DND-41 (cell line): Measurements from ENCODE around the gene ANKS1A.

ENCODE experiments used
- ATAC-seq: fragments of 200-7000 bp; cut with Tn5 transposase; 3 replicates; pipeline ENCODE4 v1.9.1; 2021; ENCODE audit warnings: low read depth; ENCODE audit not compliant: insufficient read depth
- DNase-seq: peaks from one replicate; pipeline ENCODE4 v3.0.0-alpha.2; 2020
- H2AFZ ChIP-seq: 2 replicates; pipeline ENCODE4 v1.6.0; 2012; ENCODE audit warnings: low read depth, low read length
- H3K27ac ChIP-seq: 2 replicates; pipeline ENCODE4 v1.5.1; 2012; ENCODE audit warnings: low read length, inconsistent platforms
- H3K27me3 ChIP-seq: fragments of 200-600 bp; sonication (generic); 2 replicates; pipeline ENCODE4 v1.6.0; 2012; ENCODE audit warnings: low read length, mild to moderate bottlenecking, inconsistent platforms; ENCODE audit not compliant: insufficient read depth, poor library complexity
- H3K36me3 ChIP-seq: 2 replicates; pipeline ENCODE4 v1.5.1; 2012; ENCODE audit warnings: low read length, inconsistent platforms; ENCODE audit not compliant: insufficient read depth
- H3K4me1 ChIP-seq: 2 replicates; pipeline ENCODE4 v1.5.1; 2012; ENCODE audit warnings: mild to moderate bottlenecking, low read length; ENCODE audit not compliant: insufficient read depth
- H3K4me2 ChIP-seq: 2 replicates; pipeline ENCODE4 v1.6.0; 2012; ENCODE audit warnings: mild to moderate bottlenecking, moderate library complexity, low read length, inconsistent platforms; ENCODE audit not compliant: insufficient read depth
- H3K4me3 ChIP-seq, 2 experiments: fragments of 200-600 bp in 1 of 2; shearing (Covaris generic) in 1 of 2; 2 replicates each; pipeline ENCODE4 v1.5.1; 2012 to 2016; ENCODE audit warnings: inconsistent platforms in 2 of 2, low read length in 2 of 2, mild to moderate bottlenecking in 2 of 2, low read depth in 1 of 2, moderate library complexity in 1 of 2
- H3K79me2 ChIP-seq: 2 replicates; pipeline ENCODE4 v1.6.0; 2012; ENCODE audit warnings: low read length, inconsistent platforms; ENCODE audit not compliant: insufficient read depth
- H3K9ac ChIP-seq: 2 replicates; pipeline ENCODE4 v1.6.0; 2012; ENCODE audit warnings: low read depth, mild to moderate bottlenecking, inconsistent platforms, low read length, moderate library complexity
- H3K9me3 ChIP-seq: 2 replicates; pipeline ENCODE4 v1.5.1; 2012; ENCODE audit warnings: low read length, moderate library complexity, mild to moderate bottlenecking, inconsistent platforms; ENCODE audit not compliant: insufficient read depth, severe bottlenecking
- H4K20me1 ChIP-seq: 2 replicates; pipeline ENCODE4 v1.6.0; 2012; ENCODE audit warnings: low read length; ENCODE audit not compliant: insufficient read depth
- CTCF ChIP-seq: IDR thresholded peaks from 2 replicates; pipeline ENCODE4 v1.5.1; 2012; ENCODE audit warnings: borderline replicate concordance, low read length, moderate library complexity, mild to moderate bottlenecking; ENCODE audit not compliant: poor library complexity, severe bottlenecking; ENCODE audit errors: extremely low read depth
- EZH2 ChIP-seq: IDR thresholded peaks from 3 replicates; pipeline ENCODE4 v1.6.1; 2012; ENCODE audit warnings: borderline replicate concordance, low read depth, mild to moderate bottlenecking, moderate library complexity, low read length, inconsistent platforms; ENCODE audit not compliant: severe bottlenecking

ANKS1A gene

GRCh38 chr6:34928220-34928619, 39.2 kb downstream of the ANKS1A start:
- Histone ChIP-seq H2AFZ (no peak overlapping the region), H3K27me3 (no peaks in the 10 kb centered on the region), H3K4me1 (no peaks in the 10 kb centered on the region), H4K20me1 (peaks cover 20% of the 10 kb centered on the region; the same call in 1 of the 2 replicates), H3K4me3 (no peak overlapping the region), H3K9me3 (no peaks in the 10 kb centered on the region), H3K4me2 (no peak overlapping the region), H3K79me2 (no peaks in the 10 kb centered on the region; the same call in 1 of the 2 replicates), H3K36me3 (no peaks in the 10 kb centered on the region), H3K9ac (no peak overlapping the region), H3K27ac (no peak overlapping the region)
- DNase-seq (no peak), ATAC-seq (no peak)
- TF ChIP-seq CTCF (no peak), EZH2 (no peak)

DNA sequence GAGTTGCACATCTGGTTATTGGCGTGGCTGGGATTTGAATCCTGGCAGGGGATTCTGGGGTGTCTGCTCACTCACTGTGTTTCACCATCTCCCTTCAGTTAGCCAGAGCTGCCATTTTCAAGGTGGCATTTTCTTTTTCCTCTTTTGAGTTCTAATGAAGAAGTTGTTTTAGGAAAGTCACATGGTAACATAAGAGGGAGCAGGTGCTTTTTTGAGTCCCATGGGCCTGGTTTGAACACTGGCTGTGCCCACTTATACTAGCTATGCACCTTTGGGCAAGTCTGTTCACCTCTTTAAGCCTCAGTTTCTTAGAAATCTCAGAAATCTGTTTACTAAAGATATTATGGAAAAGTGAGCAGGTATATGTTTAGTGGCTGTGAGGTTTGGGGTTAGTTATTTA, 39.6 kb downstream of the ANKS1A start:
- Histone ChIP-seq H3K4me3 (no peak overlapping the region), H3K27ac (no peak overlapping the region), H3K27me3 (no peaks in the 10 kb centered on the region), H3K9me3 (no peaks in the 10 kb centered on the region), H3K36me3 (no peaks in the 10 kb centered on the region), H3K4me1 (no peaks in the 10 kb centered on the region), H3K79me2 (no peaks in the 10 kb centered on the region; the same call in 1 of the 2 replicates), H3K4me2 (no peak overlapping the region), H3K9ac (no peak overlapping the region), H4K20me1 (peaks cover 20% of the 10 kb centered on the region; the same call in 1 of the 2 replicates), H2AFZ (no peak overlapping the region)
- DNase-seq (no peak), ATAC-seq (no peak)
- TF ChIP-seq EZH2: no peak
- no peak for TF ChIP-seq CTCF

DNA sequence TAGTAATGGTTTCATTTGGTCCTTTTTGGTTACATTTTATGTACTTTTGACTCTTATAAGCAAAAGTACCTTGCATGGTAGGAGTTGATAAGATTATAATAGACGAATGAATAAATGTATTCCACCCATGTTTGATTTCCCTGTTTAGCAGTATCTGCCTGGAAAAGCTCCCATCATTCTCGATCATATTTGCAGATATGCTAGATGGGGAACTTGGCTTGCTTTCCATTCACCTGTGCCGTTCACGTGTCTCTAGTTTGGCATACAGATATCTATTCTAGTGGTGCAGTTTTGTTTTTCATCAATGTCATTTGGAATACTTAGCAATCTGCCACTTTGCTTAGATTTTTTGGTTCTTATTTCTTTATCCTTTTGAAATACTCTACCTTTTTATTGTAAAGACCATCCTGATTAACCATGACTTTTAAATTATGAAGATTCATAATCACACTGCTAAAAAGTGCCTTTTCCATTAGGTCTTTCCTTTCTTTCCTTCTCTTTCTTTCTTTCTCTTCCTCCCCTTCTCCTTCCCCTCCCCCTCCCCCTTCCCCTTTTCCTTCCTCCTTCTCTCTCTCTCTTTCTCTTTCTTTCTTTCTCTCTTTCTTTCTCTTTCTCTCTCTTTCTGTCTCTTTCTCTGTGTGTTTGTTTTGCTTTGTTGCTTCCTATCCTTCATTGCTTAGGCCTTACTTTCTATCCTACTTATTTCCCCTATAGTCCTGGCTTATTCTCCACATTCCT, 40.4 kb downstream of the ANKS1A start:
- Histone ChIP-seq H3K9me3 (no peaks in the 10 kb centered on the region), H4K20me1 (peaks cover 20% of the 10 kb centered on the region; the same call in 1 of the 2 replicates), H3K36me3 (no peaks in the 10 kb centered on the region), H3K9ac (no peak overlapping the region), H3K79me2 (no peaks in the 10 kb centered on the region; the same call in 1 of the 2 replicates), H3K4me3 (no peak overlapping the region), H3K4me1 (no peaks in the 10 kb centered on the region), H3K27me3 (no peaks in the 10 kb centered on the region), H3K27ac (no peak overlapping the region), H2AFZ (no peak overlapping the region), H3K4me2 (no peak overlapping the region)
- TF ChIP-seq EZH2 (no peak), CTCF (no peak)
- no peak for ATAC-seq
- DNase-seq: no peak
